ENCODE data around the gene ADARB2. TPM values are rescaled to one million over a fixed set of nuclear protein-coding genes. Genes with fewer than 3 reads are reported as not detected.
"Not testable (repeated sequence)": the region's sequence is repeated elsewhere in the genome, so short reads cannot be mapped to it uniquely, and the experiment has no call there.

The ADARB2 gene
- total RNA-seq, 1 donor from 2014 or later: 0.11 TPM

DNA sequence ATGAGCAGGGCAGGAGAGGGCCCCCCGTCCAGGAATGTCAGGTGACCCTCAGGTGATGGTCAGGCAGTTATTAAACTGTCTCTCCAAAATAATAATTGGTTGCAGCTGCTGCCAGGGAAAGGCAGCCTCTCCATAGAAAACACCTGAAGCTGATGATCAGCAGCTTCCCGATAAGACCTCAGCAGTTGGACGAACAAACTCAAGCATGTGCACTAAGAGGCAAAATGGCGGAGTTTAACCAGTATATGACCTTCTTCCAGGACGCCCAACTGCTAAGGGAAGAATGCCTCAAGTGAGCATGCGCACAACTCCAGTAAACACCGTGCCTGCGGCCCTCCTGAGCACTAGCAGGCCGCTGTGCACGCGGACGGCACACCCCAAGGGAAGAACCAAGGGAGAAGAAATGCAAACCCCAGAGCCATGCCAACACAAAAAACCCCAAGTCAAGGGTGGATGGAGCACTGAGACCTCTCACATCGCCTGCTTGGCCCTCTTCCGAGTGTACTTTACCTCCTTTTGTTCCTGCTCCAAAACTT, 38.9 kb upstream of the ADARB2 start:
- Histone ChIP-seq H3K4me3 (no peak overlapping the region), H3K27ac (replicated peaks) (no peak overlapping the region), H3K27me3 (ENCODE audit: low read depth) (no peaks in the 10 kb centered on the region), H3K36me3 (no peaks in the 10 kb centered on the region), H3K9me3 (replicated peaks) (no peaks in the 10 kb centered on the region), H3K4me1 (no peaks in the 10 kb centered on the region)
- intact Hi-C loops (cut with micrococcal nuclease): no loop called here
- no peak for TF ChIP-seq CTCF (IDR thresholded peaks at IDR 0.05; ENCODE audit: borderline replicate concordance)
- DNase-seq: no peak

- intact Hi-C loops (cut with micrococcal nuclease): no loop called here
- no peaks in the 10 kb centered on the region for H3K4me1 ChIP-seq
Measured at GRCh38 chr10:1774796-1775195, 37.5 kb upstream of the ADARB2 start.

DNA sequence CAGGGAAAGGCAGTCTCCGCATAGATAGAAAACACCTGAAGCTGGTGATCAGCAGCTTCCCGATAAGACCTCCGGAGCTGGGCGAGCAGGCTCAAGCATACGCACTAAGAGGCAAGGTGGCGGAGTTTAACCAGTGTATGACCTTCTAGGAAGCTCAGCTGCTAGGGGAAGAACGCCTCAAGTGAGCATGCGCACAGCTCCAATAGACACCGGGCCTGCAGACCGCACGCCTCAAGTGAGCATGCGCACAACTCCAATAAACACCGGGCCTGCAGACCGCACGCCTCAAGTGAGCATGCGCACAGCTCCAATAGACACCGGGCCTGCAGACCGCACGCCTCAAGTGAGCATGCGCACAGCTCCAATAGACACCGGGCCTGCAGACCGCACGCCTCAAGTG, 35.9 kb upstream of the ADARB2 start:
- H3K4me3 ChIP-seq; intact Hi-C loops (cut with micrococcal nuclease); H3K9me3 ChIP-seq (replicated peaks); H3K4me1 ChIP-seq; H3K27ac ChIP-seq (replicated peaks); DNase-seq; H3K36me3 ChIP-seq; H3K27me3 ChIP-seq (ENCODE audit: low read depth): not testable (repeated sequence)

More at GRCh38 chr10:1774796-1775195, 37.5 kb upstream of the ADARB2 start:
- Histone ChIP-seq H3K4me3 (no peak overlapping the region), H3K27ac (replicated peaks) (no peak overlapping the region), H3K9me3 (replicated peaks) (no peaks in the 10 kb centered on the region), H3K27me3 (ENCODE audit: low read depth) (no peaks in the 10 kb centered on the region), H3K36me3 (no peaks in the 10 kb centered on the region)
- TF ChIP-seq CTCF (IDR thresholded peaks at IDR 0.05; ENCODE audit: borderline replicate concordance): no peak
- DNase-seq: no peak

DNA sequence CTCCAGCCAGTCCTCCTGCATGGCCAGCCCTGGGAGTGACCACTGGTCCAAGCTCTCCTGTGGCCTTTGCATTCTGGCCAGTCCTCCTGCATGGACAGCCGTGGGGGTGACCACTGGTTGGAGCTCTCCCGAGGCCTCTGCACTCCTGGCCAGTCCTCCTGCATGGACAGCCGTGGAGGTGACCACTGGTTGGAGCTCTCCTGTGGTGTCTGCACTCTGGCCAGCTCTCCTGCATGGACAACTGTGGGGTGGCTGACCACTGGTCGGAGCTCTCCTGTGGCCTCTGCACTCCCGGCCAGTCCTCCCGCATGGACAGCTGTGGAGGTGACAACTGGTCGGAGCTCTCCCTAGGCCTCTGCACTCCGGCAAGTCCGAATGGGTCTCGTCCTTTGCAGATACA, 28.7 kb upstream of the ADARB2 start:
- no peak overlapping the region for H3K27ac ChIP-seq (replicated peaks)
- no peak for DNase-seq
- no peaks in the 10 kb centered on the region for H3K4me1 ChIP-seq
- no peak overlapping the region for H3K4me3 ChIP-seq
- intact Hi-C loops (cut with micrococcal nuclease): no loop called here
- TF ChIP-seq CTCF (IDR thresholded peaks at IDR 0.05; ENCODE audit: borderline replicate concordance): no peak
- H3K27me3 ChIP-seq (ENCODE audit: low read depth): no peaks in the 10 kb centered on the region
- H3K36me3 ChIP-seq: no peaks in the 10 kb centered on the region
- peaks cover 3% of the 10 kb centered on the region for H3K9me3 ChIP-seq (replicated peaks)

GRCh38 chr10:1762076-1762475, 24.8 kb upstream of the ADARB2 start:
- DNase-seq: no peak
- H3K36me3 ChIP-seq: no peaks in the 10 kb centered on the region
- H3K27me3 ChIP-seq (ENCODE audit: low read depth): no peaks in the 10 kb centered on the region
- intact Hi-C loops (cut with micrococcal nuclease): no loop called here
- H3K27ac ChIP-seq (replicated peaks): no peak overlapping the region
- peaks cover 36% of the 10 kb centered on the region for H3K9me3 ChIP-seq (replicated peaks)
- H3K4me3 ChIP-seq: no peak overlapping the region
- no peak for TF ChIP-seq CTCF (IDR thresholded peaks at IDR 0.05; ENCODE audit: borderline replicate concordance)
- no peaks in the 10 kb centered on the region for H3K4me1 ChIP-seq

DNA sequence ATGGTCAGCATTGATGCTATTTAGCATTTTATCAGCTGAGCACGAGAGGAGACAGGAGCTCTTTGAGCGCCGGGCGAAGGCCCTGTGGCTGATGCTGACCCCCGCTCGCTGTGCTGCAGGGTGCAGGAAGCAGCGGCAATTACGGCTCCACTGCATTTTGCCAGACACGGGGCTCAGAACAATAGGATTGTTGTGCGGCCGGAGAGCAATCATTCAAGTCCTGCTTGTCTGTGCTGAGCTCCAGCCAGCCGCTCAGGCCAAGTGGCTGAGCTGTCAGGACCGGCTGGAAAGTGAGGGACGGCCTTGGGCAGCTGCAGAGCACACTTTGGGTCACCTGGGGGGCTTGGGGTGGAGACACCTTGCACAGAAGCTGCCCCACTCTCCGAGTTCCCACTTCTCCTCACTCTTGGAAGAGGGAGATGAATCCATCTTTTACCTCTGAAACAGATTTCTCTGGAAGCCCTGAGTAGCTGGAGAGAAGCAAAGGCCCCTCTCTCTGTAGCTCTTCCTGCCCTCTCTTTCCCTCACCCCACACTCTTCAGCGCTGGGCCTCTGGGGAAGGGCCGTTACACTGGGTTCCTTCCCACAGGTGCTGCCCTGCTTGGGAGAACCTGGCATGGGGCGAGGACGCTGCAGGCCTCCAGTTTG, 17.3 kb upstream of the ADARB2 start:
- no peak for TF ChIP-seq CTCF (IDR thresholded peaks at IDR 0.05; ENCODE audit: borderline replicate concordance)
- H3K27me3 ChIP-seq (ENCODE audit: low read depth): peaks cover 31% of the 10 kb centered on the region
- intact Hi-C loops (cut with micrococcal nuclease): no loop called here
- H3K4me1 ChIP-seq: no peaks in the 10 kb centered on the region
- no peak overlapping the region for H3K27ac ChIP-seq (replicated peaks)
- no peaks in the 10 kb centered on the region for H3K36me3 ChIP-seq
- DNase-seq: no peak
- H3K4me3 ChIP-seq: no peak overlapping the region
- peaks cover 41% of the 10 kb centered on the region for H3K9me3 ChIP-seq (replicated peaks)

Measured in left ventricle myocardium inferior (tissue), 1 donor.